ENCODE data around the gene CHD6.

DNA sequence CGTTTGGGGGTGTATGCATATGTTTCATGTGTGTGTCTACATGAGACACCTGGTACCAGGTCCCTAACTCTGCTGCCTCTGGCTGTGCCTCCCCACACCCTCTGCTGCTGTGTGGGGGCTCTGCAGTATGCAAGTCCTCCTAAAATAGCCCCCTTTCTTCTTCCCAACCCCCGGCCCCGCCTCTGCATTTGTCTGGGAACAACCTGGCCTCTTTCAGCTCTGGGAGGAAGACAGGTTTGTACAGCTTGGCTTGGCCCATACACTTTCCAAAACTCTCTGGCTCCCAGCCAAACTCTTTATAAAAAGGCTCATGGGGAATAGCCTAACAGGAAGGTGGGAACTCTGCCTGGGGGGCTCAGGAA lies 224.5 kb downstream of the CHD6 start:
- TF ChIP-seq EZH2 (IDR thresholded peaks at IDR 0.05) (no peak), POLR2AphosphoS5 (IDR thresholded peaks at IDR 0.05; ENCODE audit: borderline replicate concordance, low read depth, low read length) (no peak)

Data from SK-N-MC (cell line).